WTC11 (cell line): ENCODE results near the gene OR51E1. TPM values are rescaled to one million over a fixed set of nuclear protein-coding genes. Genes with fewer than 3 reads are reported as not detected.

Experiments used
- ATAC-seq: fragments of 200-7000 bp; cut with Tn5 transposase; 2 replicates; pipeline ENCODE4 v1.10.0; 2021; ENCODE audit warnings: mild to moderate bottlenecking, moderate library complexity
- CTCF ChIA-PET: fragments of 300-600 bp; sonication (Branson Sonifier 250); formaldehyde crosslinking; loops from one replicate; lab custom pipeline; 2021; ENCODE audit warnings: antibody characterized with exemption; lab: Charles Lee
- POLR2A ChIA-PET: fragments of 350-600 bp; sonication (Branson Sonifier 250); formaldehyde crosslinking; loops from one replicate; lab custom pipeline; 2021; ENCODE audit warnings: antibody characterized with exemption; lab: Charles Lee
- DNase-seq: peaks from one replicate; pipeline ENCODE4 v3.0.0; 2021; ENCODE audit warnings: low spot score
- H3K27ac Mint-ChIP-seq: 2 replicates; pipeline ENCODE4 v1.8.0; 2021; ENCODE audit warnings: mixed read lengths
- H3K27me3 Mint-ChIP-seq: 2 replicates; pipeline ENCODE4 v1.8.0; 2021; ENCODE audit warnings: low read depth, mild to moderate bottlenecking, moderate library complexity, mixed read lengths
- H3K36me3 Mint-ChIP-seq: 2 replicates; pipeline ENCODE4 v1.8.0; 2021; ENCODE audit warnings: mixed read lengths
- H3K4me1 Mint-ChIP-seq: 2 replicates; pipeline ENCODE4 v1.8.0; 2022; ENCODE audit warnings: mixed read lengths
- H3K4me3 Mint-ChIP-seq: 2 replicates; pipeline ENCODE4 v1.8.0; 2021; ENCODE audit warnings: mild to moderate bottlenecking, moderate library complexity, mixed read lengths
- H3K9me3 Mint-ChIP-seq: 2 replicates; pipeline ENCODE4 v1.8.0; 2021; ENCODE audit warnings: mixed read lengths
- ATF1 ChIP-seq: sonication (generic); formaldehyde crosslinking; IDR thresholded peaks from 2 replicates; pipeline ENCODE4 v1.8.1; 2023; ENCODE audit warnings: mild to moderate bottlenecking, moderate library complexity, missing genetic modification reagents
- CTCF ChIP-seq: fragments of 200-600 bp; IDR thresholded peaks from 2 replicates; pipeline ENCODE4 v1.8.0; 2022; ENCODE audit warnings: antibody characterized with exemption
- EMX1 ChIP-seq: fragments of 250-450 bp; sonication (Bioruptor Pico); IDR thresholded peaks from 2 replicates; pipeline ENCODE4 v1.8.0; 2021; ENCODE audit warnings: mild to moderate bottlenecking
- ERG ChIP-seq: fragments of 250-450 bp; sonication (Bioruptor Pico); IDR thresholded peaks from 2 replicates; pipeline ENCODE4 v1.8.0; 2021; ENCODE audit warnings: mild to moderate bottlenecking
- GABPB1 ChIP-seq: sonication (generic); formaldehyde crosslinking; IDR thresholded peaks from 2 replicates; pipeline ENCODE4 v1.8.1; 2023; ENCODE audit warnings: mild to moderate bottlenecking, missing genetic modification reagents
- IRF2 ChIP-seq: sonication (generic); formaldehyde crosslinking; IDR thresholded peaks from 2 replicates; pipeline ENCODE4 v1.8.0; 2022; ENCODE audit warnings: low read depth, missing genetic modification reagents, borderline replicate concordance
- JUN ChIP-seq: sonication (generic); formaldehyde crosslinking; IDR thresholded peaks from 2 replicates; pipeline ENCODE4 v1.8.0; 2023; ENCODE audit warnings: mild to moderate bottlenecking, missing genetic modification reagents
- MLX ChIP-seq: sonication (generic); formaldehyde crosslinking; IDR thresholded peaks from 2 replicates; pipeline ENCODE4 v1.8.1; 2023; ENCODE audit warnings: mild to moderate bottlenecking, missing genetic modification reagents, moderate library complexity
- NR1H2 ChIP-seq: sonication (generic); formaldehyde crosslinking; IDR thresholded peaks from 2 replicates; pipeline ENCODE4 v1.9.0; 2021; ENCODE audit warnings: mild to moderate bottlenecking, moderate library complexity, missing genetic modification reagents
- OVOL2 ChIP-seq: fragments of 250-450 bp; sonication (Bioruptor Pico); IDR thresholded peaks from 2 replicates; pipeline ENCODE4 v1.9.0; 2021; ENCODE audit warnings: mild to moderate bottlenecking, borderline replicate concordance
- RELA ChIP-seq: sonication (generic); formaldehyde crosslinking; IDR thresholded peaks from 2 replicates; pipeline ENCODE4 v1.8.1; 2022; ENCODE audit warnings: missing genetic modification reagents, mild to moderate bottlenecking, borderline replicate concordance
- RORB ChIP-seq: fragments of 250-450 bp; sonication (Bioruptor Pico); IDR thresholded peaks from 2 replicates; pipeline ENCODE4 v1.9.0; 2021; ENCODE audit warnings: mild to moderate bottlenecking
- TCF7 ChIP-seq: sonication (generic); formaldehyde crosslinking; IDR thresholded peaks from 2 replicates; pipeline ENCODE4 v1.8.0; 2022; ENCODE audit warnings: mild to moderate bottlenecking, low read depth, missing genetic modification reagents, moderate library complexity
- TP53 ChIP-seq: sonication (generic); formaldehyde crosslinking; IDR thresholded peaks from 2 replicates; pipeline ENCODE4 v1.8.1; 2023; ENCODE audit warnings: mild to moderate bottlenecking, missing genetic modification reagents
- ZBTB43 ChIP-seq: sonication (generic); formaldehyde crosslinking; IDR thresholded peaks from 2 replicates; pipeline ENCODE4 v1.8.1; 2023; ENCODE audit warnings: mild to moderate bottlenecking, missing genetic modification reagents
- ZNF121 ChIP-seq: sonication (generic); formaldehyde crosslinking; IDR thresholded peaks from 2 replicates; pipeline ENCODE4 v1.8.0; 2023; ENCODE audit warnings: missing genetic modification reagents
- ZNF138 ChIP-seq: sonication (generic); formaldehyde crosslinking; conservative IDR thresholded peaks from 2 replicates; pipeline ENCODE4 v1.8.1; 2022; ENCODE audit warnings: mild to moderate bottlenecking, moderate library complexity, missing genetic modification reagents
- ZNF317 ChIP-seq: sonication (generic); formaldehyde crosslinking; IDR thresholded peaks from 2 replicates; pipeline ENCODE4 v1.8.1; 2023; ENCODE audit warnings: low read depth, mild to moderate bottlenecking, moderate library complexity, missing genetic modification reagents, borderline replicate concordance
- ZNF423 ChIP-seq: fragments of 250-450 bp; sonication (Bioruptor Pico); IDR thresholded peaks from 2 replicates; pipeline ENCODE4 v2.1.2; 2022; ENCODE audit warnings: mild to moderate bottlenecking, moderate library complexity
- ZNF671 ChIP-seq: fragments of 250-450 bp; sonication (Bioruptor Pico); IDR thresholded peaks from 2 replicates; pipeline ENCODE4 v1.8.0; 2021; ENCODE audit warnings: mild to moderate bottlenecking
- total RNA-seq: library from RNA; stranded (reverse); gene quantifications from 3 replicates; pipeline ENCODE4 v1.2.3, GENCODE V29; 2021
- TF ChIP-seq, protein P1 (sequence below): sonication (generic); formaldehyde crosslinking; IDR thresholded peaks from 2 replicates; pipeline ENCODE4 v1.8.1; 2023; ENCODE audit warnings: mild to moderate bottlenecking, moderate library complexity, missing genetic modification reagents

The OR51E1 gene
- total RNA-seq, 1 experiment from 2014 or later: not detected

DNA sequence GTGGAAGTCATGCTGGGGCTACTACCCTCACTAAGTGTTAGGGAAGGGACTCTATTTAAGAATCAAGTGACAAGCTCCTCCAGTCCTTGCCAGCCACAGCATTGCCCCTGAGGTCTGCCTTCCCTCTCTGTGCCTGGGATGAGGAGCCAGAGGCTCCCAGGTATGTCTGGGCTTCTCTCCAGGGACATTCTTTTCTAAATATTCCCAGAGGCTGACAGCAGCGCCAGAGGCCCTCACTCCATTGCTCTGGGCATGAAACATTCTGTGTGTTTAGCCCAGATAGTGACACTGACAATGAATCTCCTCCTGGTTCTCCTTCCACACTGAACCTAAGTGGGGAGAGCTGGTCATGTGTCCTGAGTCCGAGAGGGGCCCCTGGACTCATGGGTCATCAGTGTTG lies 2.2 kb downstream of the OR51E1 start (continued):
- TF ChIP-seq, protein P1, sequence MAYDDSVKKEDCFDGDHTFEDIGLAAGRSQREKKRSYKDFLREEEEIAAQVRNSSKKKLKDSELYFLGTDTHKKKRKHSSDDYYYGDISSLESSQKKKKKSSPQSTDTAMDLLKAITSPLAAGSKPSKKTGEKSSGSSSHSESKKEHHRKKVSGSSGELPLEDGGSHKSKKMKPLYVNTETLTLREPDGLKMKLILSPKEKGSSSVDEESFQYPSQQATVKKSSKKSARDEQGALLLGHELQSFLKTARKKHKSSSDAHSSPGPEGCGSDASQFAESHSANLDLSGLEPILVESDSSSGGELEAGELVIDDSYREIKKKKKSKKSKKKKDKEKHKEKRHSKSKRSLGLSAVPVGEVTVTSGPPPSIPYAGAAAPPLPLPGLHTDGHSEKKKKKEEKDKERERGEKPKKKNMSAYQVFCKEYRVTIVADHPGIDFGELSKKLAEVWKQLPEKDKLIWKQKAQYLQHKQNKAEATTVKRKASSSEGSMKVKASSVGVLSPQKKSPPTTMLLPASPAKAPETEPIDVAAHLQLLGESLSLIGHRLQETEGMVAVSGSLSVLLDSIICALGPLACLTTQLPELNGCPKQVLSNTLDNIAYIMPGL: no peak
- TF ChIP-seq EMX1 (CRISPR knock-in tag): no peak
- TF ChIP-seq, all 79 proteins: peak for 0

GRCh38 chr11:4647766-4648165 lies 4.0 kb downstream of the OR51E1 start:
- no peaks in the 10 kb centered on the region; the same call in 1 of the 2 replicates for H3K9me3 Mint-ChIP-seq
- ATAC-seq (no peak), DNase-seq (no peak)
- POLR2A ChIA-PET: interaction anchor here (0.6 kb wide), 1 partner anchor 339 kb away, joined by 3 read pairs; no protein-coding TSS in a partner anchor
- H3K4me1 Mint-ChIP-seq: peaks cover under 1% of the 10 kb centered on the region; the same call in 1 of the 2 replicates
- TF ChIP-seq RELA (CRISPR knock-in tag) (no peak), GABPB1 (CRISPR knock-in tag) (no peak), ZNF138 (no peak), JUN (no peak), TCF7 (CRISPR knock-in tag) (no peak), CTCF (no peak), MLX (CRISPR knock-in tag) (no peak), RORB (CRISPR knock-in tag) (no peak), NR1H2 (CRISPR knock-in tag) (no peak), ZNF317 (CRISPR knock-in tag) (no peak), ERG (CRISPR knock-in tag) (no peak), TP53 (CRISPR knock-in tag) (no peak), ATF1 (CRISPR knock-in tag) (no peak), ZNF423 (CRISPR knock-in tag) (no peak), ZNF671 (no peak), IRF2 (CRISPR knock-in tag) (no peak), ZBTB43 (CRISPR knock-in tag) (no peak), OVOL2 (CRISPR knock-in tag) (no peak), ZNF121 (CRISPR knock-in tag) (no peak)
- H3K36me3 Mint-ChIP-seq: no peaks in the 10 kb centered on the region
- H3K4me3 Mint-ChIP-seq: no peak overlapping the region
- H3K27ac Mint-ChIP-seq: no peak overlapping the region
- peaks cover 3% of the 10 kb centered on the region; the same call in 1 of the 2 replicates for H3K27me3 Mint-ChIP-seq
- CTCF ChIA-PET: interaction anchor here (0.9 to 2.6 kb wide), 2 partner anchors 11 to 75 kb away, joined by 3 to 13 read pairs; partner anchors contain the start of gene OR51D1
